Placental pericyte (primary cell): Measurements from ENCODE around the gene USP17L22. TPM values are rescaled to one million over a fixed set of nuclear protein-coding genes. Genes with fewer than 3 reads are reported as not detected.

Source experiments
- total RNA-seq: library from RNA; depleted of rRNA; stranded (reverse); fragments of >200 nt; gene quantifications from 2 replicates; pipeline ENCODE4 v1.2.3, GENCODE V29; 2012

Gene USP17L22, protein sequence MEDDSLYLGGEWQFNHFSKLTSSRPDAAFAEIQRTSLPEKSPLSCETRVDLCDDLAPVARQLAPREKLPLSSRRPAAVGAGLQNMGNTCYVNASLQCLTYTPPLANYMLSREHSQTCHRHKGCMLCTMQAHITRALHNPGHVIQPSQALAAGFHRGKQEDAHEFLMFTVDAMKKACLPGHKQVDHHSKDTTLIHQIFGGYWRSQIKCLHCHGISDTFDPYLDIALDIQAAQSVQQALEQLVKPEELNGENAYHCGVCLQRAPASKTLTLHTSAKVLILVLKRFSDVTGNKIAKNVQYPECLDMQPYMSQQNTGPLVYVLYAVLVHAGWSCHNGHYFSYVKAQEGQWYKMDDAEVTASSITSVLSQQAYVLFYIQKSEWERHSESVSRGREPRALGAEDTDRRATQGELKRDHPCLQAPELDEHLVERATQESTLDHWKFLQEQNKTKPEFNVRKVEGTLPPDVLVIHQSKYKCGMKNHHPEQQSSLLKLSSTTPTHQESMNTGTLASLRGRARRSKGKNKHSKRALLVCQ
- not detected in 2 replicates for total RNA-seq

DNA sequence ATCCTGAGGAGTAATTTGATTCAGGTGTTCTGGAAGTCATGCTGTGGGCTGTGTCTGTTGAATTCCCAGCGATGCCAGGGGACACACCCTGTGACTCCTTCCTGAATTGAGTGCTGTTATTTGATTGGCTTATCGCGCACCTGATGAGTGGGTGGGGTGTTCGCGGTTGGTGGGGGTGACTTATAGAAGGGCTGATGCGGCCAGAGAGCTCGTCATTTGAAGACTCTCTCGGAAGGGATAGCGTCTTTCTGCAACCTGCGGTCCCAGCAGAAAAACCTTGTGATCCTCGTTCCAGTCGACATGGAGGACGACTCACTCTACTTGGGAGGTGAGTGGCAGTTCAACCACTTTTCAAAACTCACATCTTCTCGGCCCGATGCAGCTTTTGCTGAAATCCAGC lies at the start of gene USP17L22:
TSS of gene USP17L22 (plus strand) at position 301 of the 400 bp plus-strand sequence. CDS start at position 301, 0 bp downstream.

DNA sequence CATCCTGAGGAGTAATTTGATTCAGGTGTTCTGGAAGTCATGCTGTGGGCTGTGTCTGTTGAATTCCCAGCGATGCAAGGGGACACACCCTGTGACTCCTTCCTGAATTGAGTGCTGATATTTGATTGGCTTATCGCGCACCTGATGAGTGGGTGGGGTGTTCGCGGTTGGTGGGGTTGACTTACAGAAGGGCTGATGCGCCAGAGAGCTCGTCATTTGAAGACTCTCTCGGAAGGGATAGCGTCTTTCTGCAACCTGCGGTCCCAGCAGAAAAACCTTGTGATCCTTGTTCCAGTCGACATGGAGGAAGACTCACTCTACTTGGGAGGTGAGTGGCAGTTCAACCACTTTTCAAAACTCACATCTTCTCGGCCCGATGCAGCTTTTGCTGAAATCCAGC lies 47.6 kb upstream of the USP17L22 start, which contains the start of gene USP17L12:
TSS of gene USP17L12 (plus strand) at position 301 of the 400 bp plus-strand sequence. CDS start at position 301, 0 bp downstream.

DNA sequence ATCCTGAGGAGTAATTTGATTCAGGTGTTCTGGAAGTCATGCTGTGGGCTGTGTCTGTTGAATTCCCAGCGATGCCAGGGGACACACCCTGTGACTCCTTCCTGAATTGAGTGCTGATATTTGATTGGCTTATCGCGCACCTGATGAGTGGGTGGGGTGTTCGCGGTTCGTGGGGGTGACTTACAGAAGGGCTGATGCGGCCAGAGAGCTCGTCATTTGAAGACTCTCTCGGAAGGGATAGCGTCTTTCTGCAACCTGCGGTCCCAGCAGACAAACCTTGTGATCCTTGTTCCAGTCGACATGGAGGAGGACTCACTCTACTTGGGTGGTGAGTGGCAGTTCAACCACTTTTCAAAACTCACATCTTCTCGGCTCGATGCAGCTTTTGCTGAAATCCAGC lies 42.8 kb upstream of the USP17L22 start, which contains the start of gene USP17L13:
TSS of gene USP17L13 (plus strand) at position 301 of the 400 bp plus-strand sequence. CDS start at position 301, 0 bp downstream.

DNA sequence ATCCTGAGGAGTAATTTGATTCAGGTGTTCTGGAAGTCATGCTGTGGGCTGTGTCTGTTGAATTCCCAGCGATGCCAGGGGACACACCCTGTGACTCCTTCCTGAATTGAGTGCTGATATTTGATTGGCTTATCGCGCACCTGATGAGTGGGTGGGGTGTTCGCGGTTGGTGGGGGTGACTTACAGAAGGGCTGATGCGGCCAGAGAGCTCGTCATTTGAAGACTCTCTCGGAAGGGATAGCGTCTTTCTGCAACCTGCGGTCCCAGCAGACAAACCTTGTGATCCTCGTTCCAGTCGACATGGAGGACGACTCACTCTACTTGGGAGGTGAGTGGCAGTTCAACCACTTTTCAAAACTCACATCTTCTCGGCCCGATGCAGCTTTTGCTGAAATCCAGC lies 33.3 kb upstream of the USP17L22 start, which contains the start of gene USP17L15:
TSS of gene USP17L15 (plus strand) at position 301 of the 400 bp plus-strand sequence. CDS start at position 301, 0 bp downstream.

DNA sequence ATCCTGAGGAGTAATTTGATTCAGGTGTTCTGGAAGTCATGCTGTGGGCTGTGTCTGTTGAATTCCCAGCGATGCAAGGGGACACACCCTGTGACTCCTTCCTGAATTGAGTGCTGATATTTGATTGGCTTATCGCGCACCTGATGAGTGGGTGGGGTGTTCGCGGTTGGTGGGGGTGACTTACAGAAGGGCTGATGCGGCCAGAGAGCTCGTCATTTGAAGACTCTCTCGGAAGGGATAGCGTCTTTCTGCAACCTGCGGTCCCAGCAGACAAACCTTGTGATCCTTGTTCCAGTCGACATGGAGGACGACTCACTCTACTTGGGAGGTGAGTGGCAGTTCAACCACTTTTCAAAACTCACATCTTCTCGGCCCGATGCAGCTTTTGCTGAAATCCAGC lies 23.8 kb upstream of the USP17L22 start, which contains the start of gene USP17L17:
TSS of gene USP17L17 (plus strand) at position 301 of the 400 bp plus-strand sequence. CDS start at position 301, 0 bp downstream.

DNA sequence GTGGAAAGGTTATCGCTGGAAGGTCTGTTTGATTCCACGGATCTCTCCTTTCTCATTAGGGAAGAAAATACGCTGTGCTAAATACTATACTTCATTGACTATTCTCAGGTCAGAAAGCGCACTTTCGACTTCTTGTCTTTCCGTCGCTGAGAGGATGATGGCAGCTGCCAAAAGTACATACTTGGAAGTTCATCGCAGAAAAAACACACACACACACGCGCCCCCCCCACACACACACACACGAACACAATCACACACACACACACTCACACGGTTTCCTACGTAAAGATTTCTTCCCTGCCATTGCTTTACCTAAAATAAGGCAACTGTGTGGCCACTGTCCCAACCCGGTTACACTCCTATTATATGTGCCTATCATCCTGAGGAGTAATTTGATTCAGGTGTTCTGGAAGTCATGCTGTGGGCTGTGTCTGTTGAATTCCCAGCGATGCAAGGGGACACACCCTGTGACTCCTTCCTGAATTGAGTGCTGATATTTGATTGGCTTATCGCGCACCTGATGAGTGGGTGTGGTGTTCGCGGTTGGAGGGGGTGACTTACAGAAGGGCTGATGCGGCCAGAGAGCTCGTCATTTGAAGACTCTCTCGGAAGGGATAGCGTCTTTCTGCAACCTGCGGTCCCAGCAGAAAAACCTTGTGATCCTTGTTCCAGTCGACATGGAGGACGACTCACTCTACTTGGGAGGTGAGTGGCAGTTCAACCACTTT lies 19.3 kb upstream of the USP17L22 start, which contains the start of gene USP17L18:
TSS of gene USP17L18 (plus strand) at position 678 of the 728 bp plus-strand sequence. CDS start at position 678, 0 bp downstream.

DNA sequence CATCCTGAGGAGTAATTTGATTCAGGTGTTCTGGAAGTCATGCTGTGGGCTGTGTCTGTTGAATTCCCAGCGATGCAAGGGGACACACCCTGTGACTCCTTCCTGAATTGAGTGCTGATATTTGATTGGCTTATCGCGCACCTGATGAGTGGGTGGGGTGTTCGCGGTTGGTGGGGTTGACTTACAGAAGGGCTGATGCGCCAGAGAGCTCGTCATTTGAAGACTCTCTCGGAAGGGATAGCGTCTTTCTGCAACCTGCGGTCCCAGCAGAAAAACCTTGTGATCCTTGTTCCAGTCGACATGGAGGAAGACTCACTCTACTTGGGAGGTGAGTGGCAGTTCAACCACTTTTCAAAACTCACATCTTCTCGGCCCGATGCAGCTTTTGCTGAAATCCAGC lies 14.3 kb upstream of the USP17L22 start, which contains the start of gene USP17L19:
TSS of gene USP17L19 (plus strand) at position 301 of the 400 bp plus-strand sequence. CDS start at position 301, 0 bp downstream.

DNA sequence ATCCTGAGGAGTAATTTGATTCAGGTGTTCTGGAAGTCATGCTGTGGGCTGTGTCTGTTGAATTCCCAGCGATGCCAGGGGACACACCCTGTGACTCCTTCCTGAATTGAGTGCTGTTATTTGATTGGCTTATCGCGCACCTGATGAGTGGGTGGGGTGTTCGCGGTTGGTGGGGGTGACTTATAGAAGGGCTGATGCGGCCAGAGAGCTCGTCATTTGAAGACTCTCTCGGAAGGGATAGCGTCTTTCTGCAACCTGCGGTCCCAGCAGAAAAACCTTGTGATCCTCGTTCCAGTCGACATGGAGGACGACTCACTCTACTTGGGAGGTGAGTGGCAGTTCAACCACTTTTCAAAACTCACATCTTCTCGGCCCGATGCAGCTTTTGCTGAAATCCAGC lies 9.6 kb upstream of the USP17L22 start, which contains the start of gene USP17L20:
TSS of gene USP17L20 (plus strand) at position 301 of the 400 bp plus-strand sequence. CDS start at position 301, 0 bp downstream.

DNA sequence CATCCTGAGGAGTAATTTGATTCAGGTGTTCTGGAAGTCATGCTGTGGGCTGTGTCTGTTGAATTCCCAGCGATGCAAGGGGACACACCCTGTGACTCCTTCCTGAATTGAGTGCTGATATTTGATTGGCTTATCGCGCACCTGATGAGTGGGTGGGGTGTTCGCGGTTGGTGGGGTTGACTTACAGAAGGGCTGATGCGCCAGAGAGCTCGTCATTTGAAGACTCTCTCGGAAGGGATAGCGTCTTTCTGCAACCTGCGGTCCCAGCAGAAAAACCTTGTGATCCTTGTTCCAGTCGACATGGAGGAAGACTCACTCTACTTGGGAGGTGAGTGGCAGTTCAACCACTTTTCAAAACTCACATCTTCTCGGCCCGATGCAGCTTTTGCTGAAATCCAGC lies 4.8 kb upstream of the USP17L22 start, which contains the start of gene USP17L21:
TSS of gene USP17L21 (plus strand) at position 301 of the 400 bp plus-strand sequence. CDS start at position 301, 0 bp downstream.

Other genes with a start within 250 kb of the USP17L22 start
- gene FAM90A26, start 97.2 kb upstream of the USP17L22 start, total RNA-seq = not detected in 2 replicates
- not detected in 2 replicates for gene USP17L10, start 57.0 kb upstream of the USP17L22 start, total RNA-seq
- not detected in 2 replicates for gene USP17L11, start 52.2 kb upstream of the USP17L22 start, total RNA-seq
- not detected in 2 replicates for gene USP17L12, start 47.5 kb upstream of the USP17L22 start, total RNA-seq
- gene USP17L13, start 42.7 kb upstream of the USP17L22 start, total RNA-seq = not detected in 2 replicates
- not detected in 2 replicates for gene USP17L15, start 33.2 kb upstream of the USP17L22 start, total RNA-seq
- gene USP17L17, start 23.7 kb upstream of the USP17L22 start, total RNA-seq = not detected in 2 replicates
- gene USP17L18, start 19.0 kb upstream of the USP17L22 start, total RNA-seq = not detected in 2 replicates
- gene USP17L19, start 14.2 kb upstream of the USP17L22 start, total RNA-seq = not detected in 2 replicates
- gene USP17L20, start 9.5 kb upstream of the USP17L22 start, total RNA-seq = not detected in 2 replicates
- not detected in 2 replicates for gene USP17L21, start 4.7 kb upstream of the USP17L22 start, total RNA-seq
- not detected in 2 replicates for gene USP17L24, start 57.5 kb downstream of the USP17L22 start, total RNA-seq
- not detected in 2 replicates for gene USP17L25, start 62.3 kb downstream of the USP17L22 start, total RNA-seq
- not detected in 2 replicates for gene USP17L26, start 67.0 kb downstream of the USP17L22 start, total RNA-seq
- gene USP17L5, start 71.8 kb downstream of the USP17L22 start, total RNA-seq = not detected in 2 replicates
- gene USP17L27, start 76.5 kb downstream of the USP17L22 start, total RNA-seq = not detected in 2 replicates
- not detected in 2 replicates for gene USP17L28, start 81.3 kb downstream of the USP17L22 start, total RNA-seq
- gene USP17L29, start 86.0 kb downstream of the USP17L22 start, total RNA-seq = not detected in 2 replicates
- not detected in 2 replicates for gene USP17L30, start 95.5 kb downstream of the USP17L22 start, total RNA-seq
- not detected in 2 replicates for gene DEFB131A, start 176.8 kb downstream of the USP17L22 start, total RNA-seq